GM12874 (cell line): ENCODE data around the gene CYP1A1.

Source experiments
- CTCF ChIP-seq: IDR thresholded peaks from 2 replicates; pipeline ENCODE4 v1.5.1; 2011; ENCODE audit warnings: low read depth, mild to moderate bottlenecking, control low read depth, low read length, moderate library complexity; ENCODE audit not compliant: insufficient read depth

CYP1A1 gene

DNA sequence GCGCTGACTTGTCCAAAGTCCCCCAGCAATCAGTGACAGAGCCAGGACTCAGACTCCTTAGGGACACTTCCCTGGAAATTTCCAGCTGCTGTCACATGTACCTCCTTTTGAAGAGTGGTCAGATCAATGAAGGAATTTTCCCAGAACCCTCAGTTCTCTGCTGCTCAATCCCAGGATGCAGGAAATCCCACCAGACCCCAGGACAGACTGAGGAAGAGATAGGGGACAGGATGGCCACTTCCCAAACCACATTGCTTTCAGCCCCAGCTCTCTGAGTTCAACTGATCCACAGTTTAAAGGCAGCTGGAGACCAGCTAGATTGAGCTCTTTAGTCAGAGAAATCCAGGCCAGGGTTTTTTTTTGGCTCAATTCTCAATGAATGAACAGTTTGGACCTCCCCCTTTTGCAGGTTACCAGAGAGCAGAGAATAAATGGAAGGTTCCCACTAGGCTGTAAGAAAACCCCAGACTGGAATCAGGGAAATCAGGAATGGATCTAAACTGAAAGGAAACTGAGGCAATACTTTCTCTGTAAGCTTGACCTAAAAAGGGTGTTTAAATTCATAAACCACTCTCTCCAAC is 1.5 kb downstream of the CYP1A1 start:
- TF ChIP-seq CTCF, result no peak

DNA sequence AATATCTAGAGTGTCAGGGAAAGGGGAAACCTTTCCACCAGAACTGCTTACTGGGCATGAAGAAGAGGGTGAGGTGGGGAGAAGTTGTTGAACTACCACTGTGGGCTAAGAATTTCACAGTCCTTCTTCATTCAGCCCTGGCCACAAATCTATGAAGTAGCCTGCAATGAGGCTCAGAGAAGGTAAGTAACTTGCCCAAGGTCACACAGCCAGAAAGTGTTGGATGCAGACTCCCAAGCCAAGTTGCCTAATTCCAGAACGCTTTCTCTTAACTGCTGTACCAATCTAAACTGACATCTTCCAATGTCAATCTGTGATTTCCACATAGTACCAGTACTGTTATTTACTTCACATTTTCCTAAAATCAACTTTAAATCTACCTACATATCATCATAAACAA is 2.1 kb downstream of the CYP1A1 start:
- no peak for TF ChIP-seq CTCF

GRCh38 chr15:74722591-74722990 is 2.7 kb downstream of the CYP1A1 start:
- no peak for TF ChIP-seq CTCF

- no peak for TF ChIP-seq CTCF
These were observed 8.7 kb downstream of the CYP1A1 start for GRCh38 chr15:74716651-74717050.

DNA sequence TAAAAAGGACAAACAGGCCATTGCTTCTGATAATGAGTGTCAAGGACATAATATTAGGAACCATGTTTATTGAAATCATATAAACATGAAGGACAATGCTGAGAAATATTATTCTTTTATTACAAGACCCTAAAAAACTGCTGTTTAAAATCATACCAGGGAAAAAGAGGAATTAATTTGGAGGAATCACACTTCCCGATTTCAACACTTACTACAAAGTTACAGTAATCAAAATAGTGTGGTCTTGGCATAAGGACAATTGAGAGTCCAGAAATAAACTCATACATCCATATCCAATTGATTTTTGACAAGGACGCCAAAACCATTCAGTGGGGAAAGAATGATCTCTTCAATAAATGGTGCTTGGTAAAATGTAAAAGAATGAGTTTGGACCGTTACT is 13.0 kb downstream of the CYP1A1 start:
- no peak for TF ChIP-seq CTCF

DNA sequence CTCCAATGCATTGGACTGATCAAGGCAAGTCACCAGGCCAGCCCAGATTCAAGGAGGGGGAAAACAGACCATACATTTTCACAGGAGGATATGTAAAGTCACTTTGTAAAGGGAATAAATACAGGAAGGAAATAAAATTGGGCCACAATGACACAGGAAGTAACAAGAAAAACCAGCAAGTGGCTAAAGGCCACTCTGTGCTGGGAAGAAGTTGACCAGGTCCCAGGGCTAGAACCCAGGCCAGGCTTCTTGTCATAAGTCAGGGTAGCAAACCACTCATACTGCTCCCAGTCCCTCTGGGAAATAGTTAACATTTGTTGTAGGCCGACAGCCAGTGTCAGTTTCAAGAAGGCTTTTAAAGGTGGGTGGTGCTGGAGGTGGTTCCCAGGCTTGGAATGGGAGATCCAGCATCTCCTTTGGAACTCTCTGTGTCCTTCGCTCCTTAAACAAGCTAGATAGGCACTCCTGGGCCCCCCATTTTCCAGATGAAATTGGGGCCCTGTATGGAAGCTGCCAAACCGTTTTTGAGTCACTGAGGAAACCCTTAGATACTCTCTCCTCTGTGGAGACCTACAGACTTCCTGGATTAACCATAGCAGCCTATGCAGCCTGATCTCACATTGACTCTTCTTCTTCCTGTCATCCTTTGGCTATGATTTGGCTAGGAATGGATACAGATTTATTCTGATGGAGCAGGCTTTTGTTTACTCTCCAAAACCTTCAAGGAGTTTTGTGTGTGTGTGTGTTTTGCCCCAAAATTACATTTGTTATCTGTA is 14.8 kb downstream of the CYP1A1 start:
- no peak for TF ChIP-seq CTCF

GRCh38 chr15:74709892-74710291 is 15.4 kb downstream of the CYP1A1 start:
- TF ChIP-seq CTCF, result no peak
